Measurements from ENCODE around the gene SCYGR4.

SCYGR4 gene

GRCh38 chr2:227617316-227618230 lies at the start of gene SCYGR4:
Gene SCYGR4, plus strand, starts transcription at chr2:227617498. Its CDS starts 0 bp downstream, at chr2:227617498.
- peak within 1 kb of the TSS in 6 of 11 experiments; percentile 31 to 68 (median 56); a peak in 8 of 22 replicates for H3K27ac ChIP-seq

GRCh38 chr2:227568852-227569169 lies 48.5 kb upstream of the SCYGR4 start:
- Histone ChIP-seq H3K9me3 (replicated peaks in 1 of 11) (no peaks in the 10 kb centered on the region), H3K4me2 (no peak overlapping the region), H3K9ac (no peak overlapping the region), H4K20me1 (peaks cover 0 to 4% (median 0%) of the 10 kb centered on the region in 11 experiments; a peak in 2 of 22 replicates), H3K4me1 (peaks cover 0 to 14% (median 0%) of the 10 kb centered on the region in 10 experiments; a peak in 5 of 20 replicates), H3K27me3 (no peaks in the 10 kb centered on the region), H3K4me3 (no peak overlapping the region), H3K27ac (no peak overlapping the region), H3K36me3 (peaks cover 0 to 24% (median 8%) of the 10 kb centered on the region in 11 experiments; a peak in 10 of 22 replicates)
- TF ChIP-seq Cebpa-rat (IDR thresholded peaks at IDR 0.05): no peak

More at GRCh38 chr2:227617316-227618230, at the start of gene SCYGR4:
- Histone ChIP-seq H3K4me2 (peak within 1 kb of the TSS in 9 of 11 experiments; percentile 17 to 72 (median 61); a peak in 15 of 22 replicates), H3K36me3 (no peaks in the 10 kb centered on the region), H3K4me1 (peaks cover 16 to 29% (median 25%) of the 10 kb centered on the region in 10 experiments; a peak in 19 of 20 replicates), H3K4me3 (no peak within 1 kb of the TSS), H3K9ac (no peak within 1 kb of the TSS; a peak in 1 of 22 replicates), H4K20me1 (no peaks in the 10 kb centered on the region; a peak in 1 of 22 replicates), H3K27me3 (no peaks in the 10 kb centered on the region), H3K9me3 (replicated peaks in 1 of 11) (peaks cover 0 to 11% (median 7%) of the 10 kb centered on the region in 11 experiments; a peak in 17 of 22 replicates)
- no peak for TF ChIP-seq Cebpa-rat (IDR thresholded peaks at IDR 0.05)

GRCh38 chr2:227570615-227571014 lies 46.7 kb upstream of the SCYGR4 start:
- Histone ChIP-seq H3K36me3 (peaks cover 0 to 10% (median 0%) of the 10 kb centered on the region in 11 experiments; a peak in 6 of 22 replicates), H3K27me3 (no peaks in the 10 kb centered on the region), H3K9ac (no peak overlapping the region), H4K20me1 (peaks cover 0 to 4% (median 0%) of the 10 kb centered on the region in 11 experiments; a peak in 2 of 22 replicates), H3K4me3 (no peak overlapping the region), H3K9me3 (replicated peaks in 1 of 11) (no peaks in the 10 kb centered on the region), H3K4me1 (peaks cover 0 to 14% (median 0%) of the 10 kb centered on the region in 10 experiments; a peak in 5 of 20 replicates), H3K27ac (no peak overlapping the region), H3K4me2 (no peak overlapping the region)
- TF ChIP-seq Cebpa-rat (IDR thresholded peaks at IDR 0.05): no peak

GRCh38 chr2:227576110-227576509 lies 41.2 kb upstream of the SCYGR4 start:
- Histone ChIP-seq H3K4me2 (no peak overlapping the region), H3K4me3 (no peak overlapping the region), H3K27ac (no peak overlapping the region), H3K4me1 (no peaks in the 10 kb centered on the region; a peak in 1 of 20 replicates), H3K9me3 (replicated peaks in 1 of 11) (peaks cover 0 to 1% (median 0%) of the 10 kb centered on the region in 11 experiments; a peak in 3 of 22 replicates), H4K20me1 (peaks cover 0 to 4% (median 0%) of the 10 kb centered on the region in 11 experiments; a peak in 1 of 22 replicates), H3K27me3 (no peaks in the 10 kb centered on the region), H3K36me3 (no peaks in the 10 kb centered on the region), H3K9ac (no peak overlapping the region)
- no peak for TF ChIP-seq Cebpa-rat (IDR thresholded peaks at IDR 0.05)

- Histone ChIP-seq H3K9me3 (replicated peaks in 1 of 11) (peaks cover 0 to 8% (median 1%) of the 10 kb centered on the region in 11 experiments; a peak in 14 of 22 replicates), H4K20me1 (peaks cover 0 to 4% (median 0%) of the 10 kb centered on the region in 11 experiments; a peak in 1 of 22 replicates), H3K9ac (no peak overlapping the region), H3K36me3 (peaks cover 0 to 3% (median 0%) of the 10 kb centered on the region in 11 experiments; a peak in 3 of 22 replicates), H3K27ac (no peak overlapping the region), H3K4me1 (no peaks in the 10 kb centered on the region), H3K4me3 (no peak overlapping the region), H3K4me2 (no peak overlapping the region), H3K27me3 (no peaks in the 10 kb centered on the region)
- TF ChIP-seq Cebpa-rat (IDR thresholded peaks at IDR 0.05): no peak
These were observed 40.5 kb upstream of the SCYGR4 start for GRCh38 chr2:227576812-227577211.

- H3K9ac ChIP-seq: no peak overlapping the region
- H3K9me3 ChIP-seq (replicated peaks in 1 of 11): peaks cover 6 to 16% (median 9%) of the 10 kb centered on the region in 11 experiments
- no peaks in the 10 kb centered on the region for H3K4me1 ChIP-seq
- H3K4me3 ChIP-seq: no peak overlapping the region
- H3K27me3 ChIP-seq: no peaks in the 10 kb centered on the region
- H3K27ac ChIP-seq: no peak overlapping the region
- peaks cover 0 to 11% (median 0%) of the 10 kb centered on the region in 11 experiments; a peak in 5 of 22 replicates for H3K36me3 ChIP-seq
- no peak for TF ChIP-seq Cebpa-rat (IDR thresholded peaks at IDR 0.05)
- H3K4me2 ChIP-seq: no peak overlapping the region
- H4K20me1 ChIP-seq: peaks cover 0 to 4% (median 0%) of the 10 kb centered on the region in 11 experiments; a peak in 1 of 22 replicates
These were observed 39.7 kb upstream of the SCYGR4 start for GRCh38 chr2:227577555-227577954.

GRCh38 chr2:227578642-227579041 lies 38.7 kb upstream of the SCYGR4 start:
- no peak overlapping the region for H3K4me3 ChIP-seq
- H4K20me1 ChIP-seq: peaks cover 0 to 4% (median 0%) of the 10 kb centered on the region in 11 experiments; a peak in 1 of 22 replicates
- H3K4me2 ChIP-seq: no peak overlapping the region
- peaks cover 0 to 19% (median 0%) of the 10 kb centered on the region in 11 experiments; a peak in 5 of 22 replicates for H3K36me3 ChIP-seq
- H3K4me1 ChIP-seq: no peaks in the 10 kb centered on the region
- no peaks in the 10 kb centered on the region for H3K27me3 ChIP-seq
- H3K27ac ChIP-seq: no peak overlapping the region
- no peak for TF ChIP-seq Cebpa-rat (IDR thresholded peaks at IDR 0.05)
- H3K9ac ChIP-seq: no peak overlapping the region
- peaks cover 16 to 24% (median 19%) of the 10 kb centered on the region in 11 experiments for H3K9me3 ChIP-seq (replicated peaks in 1 of 11)

GRCh38 chr2:227579791-227580190 lies 37.5 kb upstream of the SCYGR4 start:
- Histone ChIP-seq H3K36me3 (peaks cover 0 to 19% (median 0%) of the 10 kb centered on the region in 11 experiments; a peak in 5 of 22 replicates), H3K27ac (no peak overlapping the region), H3K27me3 (no peaks in the 10 kb centered on the region), H3K4me2 (no peak overlapping the region), H4K20me1 (no peaks in the 10 kb centered on the region), H3K4me3 (no peak overlapping the region), H3K4me1 (no peaks in the 10 kb centered on the region), H3K9ac (no peak overlapping the region), H3K9me3 (replicated peaks in 1 of 11) (peaks cover 16 to 25% (median 22%) of the 10 kb centered on the region in 11 experiments)
- TF ChIP-seq Cebpa-rat (IDR thresholded peaks at IDR 0.05): no peak

GRCh38 chr2:227582369-227582768 lies 34.9 kb upstream of the SCYGR4 start:
- H3K36me3 ChIP-seq: peaks cover 0 to 41% (median 0%) of the 10 kb centered on the region in 11 experiments; a peak in 5 of 22 replicates
- no peak overlapping the region for H3K4me2 ChIP-seq
- H3K4me3 ChIP-seq: no peak overlapping the region
- no peaks in the 10 kb centered on the region for H4K20me1 ChIP-seq
- no peak overlapping the region for H3K9ac ChIP-seq
- H3K27ac ChIP-seq: no peak overlapping the region
- TF ChIP-seq Cebpa-rat (IDR thresholded peaks at IDR 0.05): no peak
- H3K27me3 ChIP-seq: no peaks in the 10 kb centered on the region
- H3K9me3 ChIP-seq (replicated peaks in 1 of 11): peaks cover 16 to 25% (median 22%) of the 10 kb centered on the region in 11 experiments
- H3K4me1 ChIP-seq: no peaks in the 10 kb centered on the region; a peak in 1 of 20 replicates

All from BLaER1 treated with 17β-estradiol and CSF1 and Interleukin-3, amounts not matched to agents 10 nM and 100 nM (cell line).